GM23248 (cell line): Measurements from ENCODE around the gene HOXB6. TPM values are rescaled to one million over a fixed set of nuclear protein-coding genes. Genes with fewer than 3 reads are reported as not detected.

Experiments
- DNase-seq: peaks from one replicate; pipeline ENCODE4 v3.0.0-alpha.2; 2015
- H2AFZ ChIP-seq: fragments of 200-600 bp; sonication (generic); 2 replicates; pipeline ENCODE4 v1.6.1; 2016; ENCODE audit warnings: antibody characterized with exemption
- H3F3A ChIP-seq: fragments of 200-600 bp; sonication (generic); 2 replicates; pipeline ENCODE4 v1.6.1; 2016; ENCODE audit warnings: mild to moderate bottlenecking, antibody characterized with exemption, mixed run types; ENCODE audit not compliant: insufficient read depth
- H3K27ac ChIP-seq: fragments of 200-600 bp; sonication (generic); 2 replicates; pipeline ENCODE4 v1.5.1; 2016; ENCODE audit warnings: mild to moderate bottlenecking
- H3K27me3 ChIP-seq: fragments of 200-600 bp; sonication (generic); replicated peaks from 2 replicates; pipeline ENCODE4 v1.6.1; 2016; ENCODE audit warnings: mild to moderate bottlenecking; ENCODE audit not compliant: insufficient read depth
- H3K36me3 ChIP-seq: fragments of 200-600 bp; sonication (generic); 2 replicates; pipeline ENCODE4 v1.6.1; 2016; ENCODE audit warnings: low read depth, mild to moderate bottlenecking
- H3K4me1 ChIP-seq: fragments of 200-600 bp; sonication (generic); 2 replicates; pipeline ENCODE4 v1.6.1; 2016; ENCODE audit warnings: mild to moderate bottlenecking; ENCODE audit not compliant: insufficient read depth
- H3K4me2 ChIP-seq: fragments of 200-600 bp; sonication (generic); one replicate; pipeline ENCODE4 v1.6.1; 2016; ENCODE audit warnings: mild to moderate bottlenecking; ENCODE audit not compliant: unreplicated experiment
- H3K4me3 ChIP-seq: fragments of 200-600 bp; sonication (generic); 2 replicates; pipeline ENCODE4 v1.5.1; 2016; ENCODE audit warnings: mild to moderate bottlenecking
- H3K79me2 ChIP-seq: fragments of 200-600 bp; sonication (generic); 2 replicates; pipeline ENCODE4 v1.6.1; 2016; ENCODE audit warnings: mild to moderate bottlenecking; ENCODE audit not compliant: insufficient read depth
- H3K9ac ChIP-seq: fragments of 200-600 bp; sonication (generic); 2 replicates; pipeline ENCODE4 v1.6.1; 2016; ENCODE audit warnings: mild to moderate bottlenecking
- H3K9me2 ChIP-seq: fragments of 200-600 bp; sonication (generic); 2 replicates; pipeline ENCODE4 v1.6.1; 2016; ENCODE audit warnings: mixed run types, mild to moderate bottlenecking, moderate library complexity; ENCODE audit not compliant: insufficient read depth
- H3K9me3 ChIP-seq: fragments of 200-600 bp; sonication (generic); one replicate; pipeline ENCODE4 v1.6.1; 2017; ENCODE audit warnings: low read depth
- H4K20me1 ChIP-seq: fragments of 200-600 bp; sonication (generic); 2 replicates; pipeline ENCODE4 v1.6.0; 2016; ENCODE audit not compliant: insufficient read depth
- EZH2 ChIP-seq: fragments of 200-600 bp; sonication (generic); IDR thresholded peaks from 2 replicates; pipeline ENCODE4 v1.6.1; 2018; ENCODE audit warnings: antibody characterized with exemption, mild to moderate bottlenecking; ENCODE audit not compliant: insufficient read depth, poor library complexity, severe bottlenecking
- EZH2phosphoT487 ChIP-seq: fragments of 200-600 bp; sonication (generic); IDR thresholded peaks from 2 replicates; pipeline ENCODE4 v1.6.1; 2018; ENCODE audit warnings: antibody characterized with exemption, moderate library complexity, mild to moderate bottlenecking, low read depth; ENCODE audit not compliant: insufficient read depth
- WGBS, 2 experiments: methylation state at CpG; one replicate each; pipeline ENCODE4 v1.1.6; 2015 to 2017; ENCODE audit warnings: low lambda C conversion rate in 2 of 2, low coverage in 1 of 2; ENCODE audit errors: missing lambda C conversion rate in 2 of 2; 5-methylcytosine and 5-hydroxymethylcytosine counted together
- in situ Hi-C: fragments of 300-500 bp; cut with MboI; formaldehyde crosslinking; loops from 2 replicates; pipeline ENCODE4 v1.15.0; 2020
- polyA plus RNA-seq: library from polyadenylated mRNA; unstranded; fragments of >200 nt; fragmentation: Nextera tagmentation; extraction: Ambion mirVana; gene quantifications from 2 replicates; pipeline ENCODE4 v1.2.1, GENCODE V29; 2016
- total RNA-seq: library from RNA; depleted of rRNA; stranded (reverse); fragments of >200 nt; shearing (Covaris generic); gene quantifications from 2 replicates; pipeline ENCODE4 v1.2.3, GENCODE V29; 2014

The HOXB6 gene
- total and polyA plus RNA-seq, 2 experiments from 2014 or later = 6.2 to 7.5 TPM

DNA sequence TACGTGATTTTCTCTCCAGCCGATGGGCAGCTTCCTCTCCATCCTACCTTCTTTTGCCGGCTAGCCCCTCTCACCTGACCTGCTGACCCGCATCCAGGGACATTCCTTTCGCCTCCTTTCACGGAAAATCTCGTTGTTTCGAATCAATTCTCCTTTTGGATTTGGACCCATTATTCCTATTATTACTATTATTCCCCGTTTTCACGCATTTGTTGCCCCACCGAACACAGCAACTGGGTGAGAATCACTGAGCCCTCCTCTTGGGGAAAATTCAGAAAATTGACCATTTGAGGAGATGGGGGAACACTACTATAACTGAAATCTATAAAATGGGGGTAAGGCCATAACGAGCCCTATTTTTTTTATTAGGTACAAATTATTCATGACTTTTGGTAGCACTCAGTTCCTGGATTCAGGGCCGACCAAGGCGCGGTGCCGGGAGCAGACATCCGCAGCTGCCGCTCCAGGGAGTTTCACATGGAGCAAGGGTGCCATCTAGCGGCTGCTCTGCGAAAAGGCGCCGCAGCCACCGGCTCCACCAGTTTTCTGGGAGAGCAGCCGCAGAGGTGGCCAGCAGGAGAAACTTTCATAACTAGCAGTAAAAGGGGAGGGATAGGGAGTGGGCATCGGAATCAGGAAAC lies 13.6 kb upstream of the HOXB6 start:
- no peak overlapping the region for H2AFZ ChIP-seq
- DNase-seq = peak; percentile 92
- 6% methylated on average over 25 of the region's 25 CpGs for WGBS, 2 experiments

DNA sequence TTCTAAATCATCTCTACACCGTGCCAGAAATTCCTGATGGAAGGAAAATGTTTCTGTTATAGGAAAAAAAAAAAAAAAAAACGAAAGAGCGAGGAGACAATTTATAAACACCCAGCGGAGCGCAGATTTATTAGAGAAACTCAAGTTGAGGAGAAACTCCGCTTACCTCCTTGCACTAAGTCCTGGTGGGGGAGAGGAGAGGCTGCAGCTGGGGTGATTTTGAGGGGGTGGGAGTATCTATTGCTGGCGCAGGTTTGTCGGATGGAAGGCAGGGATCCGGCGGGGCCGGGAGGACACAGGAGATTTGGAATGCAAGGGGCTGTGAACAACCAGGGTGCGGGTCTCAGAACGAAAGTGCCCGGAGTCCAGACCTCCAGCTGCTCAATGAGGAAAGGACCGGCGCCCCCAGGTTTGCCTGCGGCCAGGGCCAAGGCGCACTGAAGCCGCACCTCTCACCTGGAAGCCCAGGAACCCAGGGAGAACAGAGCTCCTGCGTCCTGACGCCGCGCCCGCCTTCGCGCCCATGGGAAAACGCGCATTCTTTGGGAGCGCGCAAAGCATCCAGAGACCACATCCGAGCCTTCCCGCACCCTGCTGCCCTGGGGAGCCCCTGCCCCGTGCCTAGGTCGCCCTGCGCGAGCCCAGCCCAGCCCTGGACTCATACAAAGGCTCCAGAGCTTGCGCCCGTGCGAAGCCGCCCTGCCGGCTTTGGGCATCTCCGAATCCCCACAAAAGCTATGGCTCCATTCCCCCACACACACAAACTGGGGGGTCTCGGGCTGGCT lies 12.9 kb upstream of the HOXB6 start:
- Histone ChIP-seq H3K36me3 (no peaks in the 10 kb centered on the region), H3K9me2 (no peaks in the 10 kb centered on the region), H3K9ac (no peak overlapping the region), H3F3A (no peaks in the 10 kb centered on the region), H3K4me3 (no peak overlapping the region), H3K4me1 (no peaks in the 10 kb centered on the region; the same call in 1 of the 2 replicates), H3K79me2 (no peaks in the 10 kb centered on the region), H3K27me3 (peaks cover 90% of the 10 kb centered on the region), H3K4me2 (no peak overlapping the region), H3K9me3 (no peaks in the 10 kb centered on the region), H2AFZ (no peak overlapping the region), H3K27ac (no peak overlapping the region), H4K20me1 (no peaks in the 10 kb centered on the region)
- no peak for TF ChIP-seq EZH2phosphoT487
- peak; percentile 40 for TF ChIP-seq EZH2
- 13 to 15% methylated on average over 41 to 43 of the region's 43 CpGs for WGBS, 2 experiments
- in situ Hi-C loops = no loop called here
- DNase-seq = peak; percentile 21

More for the DNA sequence above, 13.6 kb upstream of the HOXB6 start:
- H3K4me3 ChIP-seq = peak overlapping the region; percentile 21; the same call in 1 of the 2 replicates
- H3K9me3 ChIP-seq = no peaks in the 10 kb centered on the region
- in situ Hi-C loops = no loop called here
- no peak overlapping the region for H3K27ac ChIP-seq
- H3K36me3 ChIP-seq = no peaks in the 10 kb centered on the region
- H3K9me2 ChIP-seq = no peaks in the 10 kb centered on the region
- H4K20me1 ChIP-seq = no peaks in the 10 kb centered on the region
- no peak overlapping the region for H3K9ac ChIP-seq
- peak overlapping the region; percentile 33 for H3K4me2 ChIP-seq
- TF ChIP-seq EZH2phosphoT487 (no peak; the same call in 1 of the 2 replicates), EZH2 (no peak)
- no peaks in the 10 kb centered on the region for H3K79me2 ChIP-seq
- peaks cover 97% of the 10 kb centered on the region for H3K27me3 ChIP-seq
- H3F3A ChIP-seq = no peaks in the 10 kb centered on the region
- H3K4me1 ChIP-seq = no peaks in the 10 kb centered on the region

DNA sequence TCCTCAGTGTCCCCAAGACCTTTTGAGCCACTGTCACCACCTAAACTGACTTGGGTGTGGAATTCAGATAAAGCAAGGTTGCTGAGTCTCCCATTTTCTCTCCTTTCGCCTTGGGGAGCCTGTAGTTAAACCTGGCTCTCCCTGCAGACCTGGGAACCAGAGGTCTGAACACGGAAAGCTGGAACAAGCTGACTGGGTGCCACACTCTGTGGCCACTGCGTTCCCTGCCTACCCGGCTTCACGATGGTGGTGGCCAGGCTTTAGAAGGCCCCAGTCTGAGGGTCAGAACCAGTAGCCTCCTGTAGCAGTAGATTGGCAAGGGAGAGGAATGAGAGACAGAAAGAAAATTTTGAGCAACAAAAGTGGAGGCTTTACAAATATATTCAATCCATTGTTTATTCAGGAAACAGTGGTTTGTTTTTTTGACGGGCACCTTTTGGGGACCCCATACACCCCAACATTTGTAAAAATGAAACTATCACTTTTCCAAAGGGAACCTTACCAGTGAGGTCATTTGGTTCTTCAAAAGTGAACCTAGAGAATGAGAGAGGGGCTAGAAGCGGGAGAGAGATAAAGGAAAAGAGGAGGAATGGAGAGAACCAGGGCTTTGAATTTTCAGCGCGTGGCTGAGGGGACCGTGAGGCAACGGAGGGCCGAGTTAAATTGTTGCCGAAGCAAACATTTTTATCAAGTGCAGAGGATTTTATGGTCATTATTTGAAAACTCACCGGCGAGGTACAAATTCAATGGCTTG lies 12.1 kb upstream of the HOXB6 start:
- Histone ChIP-seq H3K79me2 (no peaks in the 10 kb centered on the region), H2AFZ (no peak overlapping the region), H3K4me3 (no peak overlapping the region), H3K27ac (no peak overlapping the region), H3K4me2 (no peak overlapping the region), H3K36me3 (no peaks in the 10 kb centered on the region), H3F3A (no peaks in the 10 kb centered on the region), H3K9ac (no peak overlapping the region), H3K4me1 (no peaks in the 10 kb centered on the region; the same call in 1 of the 2 replicates), H4K20me1 (no peaks in the 10 kb centered on the region), H3K27me3 (peaks cover 82% of the 10 kb centered on the region), H3K9me3 (no peaks in the 10 kb centered on the region), H3K9me2 (no peaks in the 10 kb centered on the region)
- WGBS, 2 experiments = 26 to 30% methylated on average over 15 of the region's 15 CpGs
- in situ Hi-C loops = no loop called here
- 0 out of 2 replicates have a peak, but pooled peaks have one; percentile 32 for TF ChIP-seq EZH2phosphoT487
- TF ChIP-seq EZH2 = peak; percentile 57
- no peak for DNase-seq

DNA sequence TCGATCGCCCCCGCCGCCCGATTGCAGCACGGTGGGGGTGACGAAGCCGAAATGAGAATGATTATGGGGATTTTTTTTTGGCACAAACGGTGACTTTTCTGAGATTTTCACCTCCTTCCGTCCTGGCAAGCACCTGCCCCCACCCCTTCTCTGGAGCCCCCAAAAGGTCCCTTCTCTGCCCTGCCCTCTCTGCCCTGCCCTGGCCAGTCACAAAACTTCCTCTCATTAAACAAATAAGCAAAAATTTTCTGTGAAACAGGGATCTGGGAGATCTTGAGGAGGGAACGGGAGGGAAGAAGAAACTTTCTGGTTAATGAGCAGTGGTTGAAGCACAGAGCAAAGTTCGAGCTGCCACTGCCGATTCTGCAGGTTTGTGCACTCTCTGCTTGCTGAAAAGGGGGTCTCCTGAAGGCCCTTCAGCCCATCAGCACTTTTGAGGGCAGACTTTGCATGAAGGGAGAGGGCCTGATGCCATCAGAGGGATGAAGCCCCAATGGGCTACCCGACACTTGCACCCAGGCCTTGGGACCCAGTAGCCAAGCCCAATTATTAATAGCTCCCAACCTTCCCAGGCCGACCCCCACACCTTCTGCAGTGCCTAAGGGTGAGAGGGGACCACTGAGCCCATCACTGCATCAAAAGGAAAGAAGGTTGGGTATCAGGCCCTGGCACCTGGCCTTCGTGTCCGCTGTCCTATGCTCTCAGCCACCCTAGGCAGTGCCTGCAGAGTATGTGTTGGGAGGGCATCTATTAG lies 11.4 kb upstream of the HOXB6 start:
- Histone ChIP-seq H3K9ac (no peak overlapping the region), H3K36me3 (no peaks in the 10 kb centered on the region), H3K4me1 (no peaks in the 10 kb centered on the region; the same call in 1 of the 2 replicates), H3K79me2 (no peaks in the 10 kb centered on the region), H3K9me3 (no peaks in the 10 kb centered on the region), H3K4me3 (no peak overlapping the region), H2AFZ (no peak overlapping the region), H4K20me1 (no peaks in the 10 kb centered on the region), H3K4me2 (no peak overlapping the region), H3K27me3 (peaks cover 75% of the 10 kb centered on the region), H3K27ac (no peak overlapping the region), H3K9me2 (no peaks in the 10 kb centered on the region), H3F3A (no peaks in the 10 kb centered on the region)
- TF ChIP-seq EZH2phosphoT487 (0 out of 2 replicates have a peak, but pooled peaks have one; percentile 17), EZH2 (no peak)
- in situ Hi-C loops = no loop called here
- WGBS, 2 experiments = 29 to 30% methylated on average over 16 to 17 of the region's 17 CpGs
- DNase-seq = no peak
